Activated CD4-positive, CD25-positive, alpha-beta regulatory T cell treated with anti-CD3 and anti-CD28 coated beads, Interleukin-2, amount 50 U/mL, for 16 hours (primary cell): ENCODE results near the gene GUCA1C.
A peak's percentile ranks its signal among the peaks of the same experiment; 100 is the strongest.

Experiments
- DNase-seq: peaks from one replicate; pipeline ENCODE4 v3.0.0-alpha.2; 2020; ENCODE audit warnings: low read depth, low spot score

GUCA1C gene

DNA sequence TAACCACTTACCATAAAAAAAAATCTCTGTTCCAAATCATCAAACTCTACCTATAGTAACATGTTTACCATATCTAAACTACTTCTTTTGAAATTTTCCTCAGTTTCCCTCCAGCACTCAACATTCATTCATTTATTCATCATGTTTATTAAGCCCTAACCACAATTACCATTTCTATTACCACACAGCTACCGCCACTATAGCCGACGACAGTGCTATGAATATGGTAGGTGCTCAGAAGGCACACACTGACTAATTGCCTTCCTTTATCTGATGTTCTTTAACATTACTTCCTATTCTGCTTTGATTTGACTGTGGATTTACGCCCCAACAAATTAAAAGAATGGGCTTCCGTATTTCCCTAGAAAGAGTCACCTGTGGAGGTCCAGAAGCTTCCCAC is 43.9 kb downstream of the GUCA1C start:
- no peak for DNase-seq

DNA sequence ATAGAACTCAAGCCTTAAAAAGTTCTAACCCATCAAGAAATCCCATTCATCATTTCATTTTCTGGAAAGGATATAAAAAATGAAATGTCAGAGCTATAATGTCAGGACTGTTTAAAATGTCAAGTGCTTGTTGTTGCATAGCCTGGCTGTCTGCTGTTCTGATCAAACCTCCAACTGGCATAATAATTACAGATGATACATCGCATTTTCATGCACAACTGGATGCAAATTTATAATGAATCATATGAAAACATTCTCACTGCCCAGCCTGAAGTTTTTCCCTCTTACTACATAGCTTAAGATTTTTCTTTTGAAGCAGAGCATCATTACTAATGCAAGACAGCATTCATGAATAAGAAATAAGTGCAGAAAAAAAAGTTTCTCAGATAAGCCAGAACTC is 46.5 kb downstream of the GUCA1C start:
- no peak for DNase-seq

DNA sequence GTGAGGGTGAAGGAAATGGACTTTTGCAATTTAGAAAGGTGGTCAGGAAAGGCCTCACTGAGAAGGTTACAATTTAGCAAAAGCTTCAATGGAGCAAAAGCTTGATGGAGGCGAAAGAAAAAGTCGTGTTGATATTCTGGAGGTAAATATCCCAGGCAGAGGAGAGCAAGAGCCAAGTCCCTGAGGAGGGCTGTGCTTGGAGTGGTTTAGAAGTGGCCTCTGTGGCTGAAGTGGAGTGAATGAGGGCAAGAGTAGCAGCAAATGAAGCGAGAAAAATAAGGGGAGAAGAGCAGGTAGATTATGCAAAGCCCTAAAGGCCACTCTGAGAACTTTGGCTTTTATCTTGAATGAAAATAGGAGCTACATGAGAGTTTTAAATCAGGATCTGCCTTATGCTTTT is 54.1 kb downstream of the GUCA1C start:
- DNase-seq: no peak

DNA sequence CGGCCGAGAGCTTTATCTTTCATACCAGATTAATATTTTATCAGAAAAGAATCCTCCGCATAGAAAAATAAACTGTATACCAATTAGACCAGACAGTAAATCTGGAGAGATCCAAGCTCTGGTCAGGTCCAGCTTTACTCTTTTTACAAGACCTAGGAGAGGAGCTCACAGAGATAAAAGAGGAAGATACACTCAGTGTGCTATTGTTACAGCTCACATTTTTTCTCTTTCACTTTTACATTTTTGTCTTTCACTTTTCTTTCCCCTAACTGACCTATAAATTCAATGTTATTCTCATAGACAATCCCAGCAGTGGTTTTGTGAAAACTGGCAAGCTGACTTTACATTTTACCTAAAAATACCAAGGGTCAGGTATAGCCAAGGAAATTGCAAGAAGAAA is 55.8 kb downstream of the GUCA1C start:
- DNase-seq: no peak

DNA sequence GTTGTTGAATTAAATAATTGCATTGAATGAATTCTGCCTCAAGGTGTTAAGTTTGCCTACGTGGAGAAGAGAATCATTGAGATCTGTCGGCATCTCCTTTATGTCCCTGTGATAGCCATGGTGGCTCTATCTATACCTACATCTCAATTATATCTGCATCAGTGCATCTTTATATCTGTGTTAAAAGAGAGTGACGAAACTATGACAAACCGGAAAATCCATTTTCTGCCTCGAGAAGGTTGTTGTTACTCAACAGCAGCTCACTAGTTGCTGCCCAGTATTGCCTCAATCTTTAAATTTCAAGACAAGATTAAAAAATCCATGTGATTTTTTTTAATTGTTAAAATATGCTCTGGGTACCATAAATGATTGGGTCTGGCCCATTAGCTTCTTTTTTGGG is 58.7 kb downstream of the GUCA1C start:
- no peak for DNase-seq

DNA sequence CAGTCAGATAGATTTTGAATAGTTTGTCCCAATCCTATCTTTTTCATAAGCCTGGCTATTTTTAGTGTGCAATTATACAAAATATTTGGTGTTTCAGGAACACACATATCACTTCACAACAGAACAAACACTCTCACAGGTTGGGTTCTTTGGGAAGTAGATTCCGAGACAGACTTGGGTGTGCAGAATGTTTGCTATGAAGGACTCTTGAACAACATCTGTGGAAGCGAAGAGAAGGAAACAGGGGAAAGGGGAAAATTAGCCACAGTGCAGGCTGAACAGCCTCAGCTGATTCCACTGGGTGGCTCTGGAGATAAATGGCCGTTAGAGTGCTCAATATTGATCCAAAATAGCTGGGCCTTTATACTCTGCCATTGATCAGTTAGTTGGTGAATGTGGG is 61.8 kb downstream of the GUCA1C start:
- no peak for DNase-seq

DNA sequence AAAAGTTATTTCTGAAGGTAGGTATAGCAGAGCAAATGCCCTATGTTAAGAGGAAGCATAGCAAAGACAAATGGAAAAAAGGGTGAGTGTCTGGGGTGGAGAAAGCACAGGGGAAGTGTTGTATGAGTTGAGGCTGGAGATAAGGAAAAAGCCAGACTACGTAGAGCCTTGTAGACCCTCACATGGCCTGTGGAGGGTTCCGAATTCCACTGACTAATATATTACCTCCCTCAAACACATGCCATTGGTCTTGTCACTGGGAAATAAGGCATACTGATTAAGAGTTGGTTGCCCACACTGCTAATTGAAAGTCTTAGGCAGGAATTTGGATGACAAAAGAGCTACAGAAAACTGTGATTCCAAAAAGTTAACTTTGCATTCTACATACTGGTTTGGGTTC is 65.9 kb downstream of the GUCA1C start:
- no peak for DNase-seq

DNA sequence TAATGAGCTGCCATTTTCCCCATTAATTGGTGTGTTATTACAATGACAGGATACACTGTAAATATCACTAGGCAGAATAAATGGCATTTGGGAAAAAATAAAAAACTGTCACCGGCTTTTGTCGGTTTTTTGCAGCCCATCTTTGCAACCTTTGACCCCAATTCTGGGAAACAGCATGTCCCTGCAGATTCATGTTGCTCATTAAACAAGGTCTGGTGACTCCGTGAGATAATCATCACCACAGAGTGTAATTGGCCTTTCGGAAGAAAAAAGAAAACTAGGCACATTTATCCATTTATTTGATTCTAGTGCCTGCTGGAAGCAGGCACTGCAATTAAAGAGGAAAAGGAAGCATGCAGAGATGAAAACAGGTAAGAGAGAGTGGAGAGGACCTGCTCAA is 66.6 kb downstream of the GUCA1C start:
- no peak for DNase-seq

DNA sequence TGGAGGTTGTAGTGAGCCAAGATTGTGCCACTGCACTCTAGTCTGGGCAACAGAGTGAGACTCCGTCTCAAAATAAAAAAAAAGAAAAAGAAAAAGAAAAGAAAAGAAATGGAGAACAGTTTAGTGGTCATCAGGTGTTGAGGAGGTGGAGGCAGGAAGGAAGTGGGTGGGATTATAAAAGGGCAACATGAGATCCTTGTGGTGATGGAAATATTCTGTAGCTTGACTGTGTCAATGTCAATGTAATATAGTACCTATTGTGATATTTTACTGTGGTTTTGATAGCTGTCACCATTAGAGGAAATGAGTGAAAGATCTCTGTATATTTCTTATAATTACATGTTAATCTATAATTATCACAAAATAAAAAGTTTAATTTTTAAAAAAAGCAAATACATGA is 70.3 kb downstream of the GUCA1C start:
- DNase-seq: no peak

DNA sequence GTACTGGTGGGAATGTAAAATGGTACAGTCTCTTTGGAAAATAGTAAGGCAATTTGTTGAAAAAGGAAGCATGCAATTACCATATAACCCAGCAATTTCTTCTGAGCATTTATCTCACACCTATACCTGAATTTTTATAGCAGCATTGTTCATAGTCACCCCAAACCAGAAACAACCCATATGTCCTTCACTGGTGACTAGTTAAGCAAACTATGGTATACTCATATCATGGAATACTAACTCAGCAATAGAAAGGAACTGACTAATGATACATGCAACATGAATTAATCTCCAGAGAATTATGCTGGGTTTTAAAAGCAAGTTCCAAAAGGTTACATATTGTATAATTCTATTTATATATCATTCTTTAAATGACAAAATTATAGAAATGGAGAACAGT is 70.9 kb downstream of the GUCA1C start:
- no peak for DNase-seq

DNA sequence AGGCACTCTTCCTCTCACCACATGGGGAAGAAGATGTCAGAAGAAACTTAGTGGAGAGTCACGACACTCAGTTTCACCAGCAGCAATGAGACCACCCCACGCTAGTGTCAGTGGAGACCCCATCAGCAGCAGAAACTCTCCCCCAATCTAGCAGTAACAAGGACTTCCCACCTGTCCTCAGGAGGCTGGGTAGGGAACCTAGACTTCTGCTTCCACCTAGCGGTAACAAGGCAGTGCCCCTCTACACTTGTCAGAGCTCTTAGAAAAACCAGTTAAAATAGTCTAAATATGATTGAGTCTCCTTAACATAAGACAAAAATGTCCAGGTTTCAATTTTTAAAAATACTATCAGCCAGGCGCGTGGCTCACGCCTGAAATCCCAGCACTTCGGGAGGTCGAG is 73.8 kb downstream of the GUCA1C start:
- no peak for DNase-seq

DNA sequence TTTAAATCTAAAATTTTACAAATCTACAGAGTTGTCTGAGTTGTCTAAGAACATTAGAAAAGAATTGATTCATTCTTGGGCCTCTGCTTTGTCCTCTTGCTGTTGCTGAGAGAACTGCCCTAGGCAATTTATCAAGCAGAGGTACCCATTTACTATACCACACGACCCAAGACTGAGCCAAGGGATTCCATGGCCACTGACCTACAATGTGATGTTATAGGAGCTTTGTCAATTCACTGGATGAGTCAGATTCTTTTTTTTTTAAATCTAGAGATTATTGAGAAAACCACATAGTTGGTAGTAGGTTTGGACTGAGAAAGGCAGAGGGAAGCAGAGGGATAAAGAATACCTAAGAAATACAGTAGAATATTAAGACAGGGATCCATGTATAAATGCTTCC is 75.8 kb downstream of the GUCA1C start:
- DNase-seq: no peak

DNA sequence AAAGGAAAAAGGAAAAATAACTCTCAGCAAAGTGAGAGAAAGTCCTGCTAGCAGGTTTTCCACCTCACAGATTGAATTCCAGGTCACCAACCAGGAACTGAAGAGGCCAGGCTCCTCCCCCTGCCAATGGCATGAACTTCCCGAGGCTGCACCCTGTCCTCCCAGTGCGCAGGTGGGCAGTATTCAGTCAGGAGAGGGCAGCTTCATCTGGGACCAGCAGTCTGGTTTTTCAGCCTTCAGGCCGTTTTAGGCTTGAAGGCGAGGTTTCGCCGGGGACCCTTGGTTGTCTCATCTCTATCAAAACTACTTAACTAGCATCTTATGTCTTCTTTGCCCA is 89.9 kb downstream of the GUCA1C start:
- no peak for DNase-seq

DNA sequence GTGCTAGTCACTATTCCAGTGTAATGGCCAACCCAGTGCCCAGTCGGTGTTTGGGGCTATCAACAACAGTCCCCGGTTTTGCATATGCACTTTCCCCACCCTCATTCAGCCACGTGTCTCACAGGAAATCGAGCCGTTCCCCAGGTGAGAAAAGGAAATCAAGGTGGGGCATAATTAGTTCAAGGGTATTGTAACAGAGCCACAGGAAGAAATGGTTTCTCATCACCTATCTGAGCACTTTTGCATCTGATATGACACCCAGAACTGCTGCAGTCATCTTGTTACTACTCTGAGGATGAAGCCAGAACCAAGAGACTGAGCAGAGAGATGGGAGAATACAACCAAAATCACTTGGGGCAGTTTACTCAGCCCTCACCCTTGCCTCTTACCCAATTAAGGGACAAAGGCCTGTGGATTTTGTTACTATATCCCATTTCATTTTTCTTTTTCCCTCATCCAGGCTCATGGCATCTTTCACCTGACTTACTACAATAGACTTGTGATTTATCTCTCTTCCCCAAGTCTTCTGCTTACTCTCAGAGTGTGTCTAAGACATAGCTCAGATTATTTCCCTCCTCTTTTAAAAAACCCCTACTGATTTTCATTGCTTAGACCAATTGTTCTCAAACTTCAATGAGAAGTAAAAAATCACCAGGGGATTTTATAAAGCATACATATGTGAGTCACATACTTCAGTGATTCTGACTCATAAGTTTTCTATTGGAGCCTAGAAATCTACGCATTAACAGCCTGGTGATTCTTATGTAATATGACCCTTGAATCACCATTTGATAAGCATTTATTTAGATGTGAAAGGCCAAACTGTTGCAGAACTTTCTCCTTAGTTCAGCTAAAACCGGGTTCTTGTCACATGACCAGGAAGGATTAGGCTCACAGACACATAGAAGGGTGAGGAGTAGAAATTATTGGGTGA is 90.5 kb downstream of the GUCA1C start:
- peak; percentile 6 for DNase-seq

DNA sequence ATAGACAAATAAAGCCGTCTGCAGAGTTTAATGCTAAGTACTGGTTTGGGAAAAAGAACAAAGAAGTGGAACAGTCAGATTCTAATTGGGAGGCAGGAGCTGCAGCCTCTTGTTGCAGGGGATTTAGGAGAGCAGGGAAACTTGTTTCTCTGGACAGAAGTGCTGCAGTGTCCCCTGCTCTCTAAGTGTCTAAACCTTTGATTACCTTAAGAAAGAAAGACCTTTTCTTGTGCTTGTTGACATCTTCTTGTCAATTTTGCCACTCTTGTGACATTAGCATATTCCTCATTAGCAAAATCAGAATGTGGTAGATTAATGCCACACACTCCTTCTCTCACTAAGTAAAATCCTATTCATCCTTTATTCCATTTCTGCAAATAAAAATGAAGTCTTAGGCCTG is 92.3 kb downstream of the GUCA1C start:
- no peak for DNase-seq
